Adrenal gland (tissue), 12 donors: ENCODE data around the gene BTBD1. TPM values are rescaled to one million over a fixed set of nuclear protein-coding genes. Genes with fewer than 3 reads are reported as not detected.

Experiments used
- DNase-seq, 7 donors: peaks; one replicate each; pipeline ENCODE4 v3.0.0-alpha.2; 2019 to 2020
- H3K27ac ChIP-seq, 5 donors: fragments of 200-600 bp; sonication (generic) in 4 of 5; 1 replicate in 3 of 5; 2 replicates in 2 of 5; pipeline versions ENCODE4 v1.5.1 to v1.8.0; 2016 to 2020; ENCODE audit warnings: mild to moderate bottlenecking in 1 of 5
- H3K27me3 ChIP-seq: fragments of 200-600 bp; 2 replicates; pipeline ENCODE4 v1.8.0; 2021
- H3K36me3 ChIP-seq, 2 donors: fragments of 200-600 bp; replicated peaks in 1 of 2; 1 replicate in 1 of 2; 2 replicates in 1 of 2; pipeline versions ENCODE4 v1.5.1 to v1.8.0; 2018 to 2022
- H3K4me1 ChIP-seq, 2 donors: fragments of 200-600 bp; replicated peaks in 1 of 2; 1 replicate in 1 of 2; 2 replicates in 1 of 2; pipeline versions ENCODE4 v1.5.1 to v1.8.0; 2018 to 2021
- H3K4me3 ChIP-seq, 4 donors: fragments of 200-600 bp; sonication (generic) in 3 of 4; one replicate each; pipeline ENCODE4 v1.5.1; 2016 to 2018
- H3K9me3 ChIP-seq, 3 donors: fragments of 200-600 bp; sonication (generic) in 1 of 3; replicated peaks in 1 of 3; 1 replicate in 2 of 3; 2 replicates in 1 of 3; pipeline versions ENCODE4 v1.5.1 to v1.8.0; 2016 to 2021
- POLR2A ChIP-seq, 2 donors: fragments of 450-650 bp; IDR thresholded peaks; one replicate each; pipeline ENCODE4 v1.6.1; 2017; ENCODE audit warnings: antibody characterized with exemption in 2 of 2, mild to moderate bottlenecking in 2 of 2, moderate library complexity in 1 of 2
- WGBS, 4 donors: extraction: QIAGEN DNeasy Blood & Tissue Kit in 2 of 4; methylation state at CpG; one replicate each; pipeline versions ENCODE4 v1.1.5 to v1.1.7; 2013 to 2017; 5-methylcytosine and 5-hydroxymethylcytosine counted together
- intact Hi-C, 2 donors: fragments of 100-400 bp; cut with DNase I; formaldehyde crosslinking; loops; one replicate each; pipeline versions ENCODE4 v1.14.1 to v1.15.0; 2022 to 2023
- microRNA-seq, 3 donors: library from miRNA; unstranded; fragments of <30 nt; microRNA quantifications; one replicate each; pipeline ENCODE4, GENCODE V29; 2017 to 2020
- polyA plus RNA-seq, 3 donors: library from polyadenylated mRNA; stranded (reverse); fragments of 200-250 nt in 2 of 3; fragments of 350-450 nt in 1 of 3; fragmentation: Illumina TruSeq in 1 of 3; extraction: RNeasy Lipid Tissue Mini Kit (QIAGEN cat#74804) in 1 of 3; gene quantifications; one replicate each; pipeline ENCODE4 v1.2.3, GENCODE V29; 2013 to 2014
- small RNA-seq, 2 donors: library from RNA; depleted of rRNA; stranded (forward); fragments of <200 nt; gene quantifications; one replicate each; pipeline ENCODE3, GENCODE V24; 2016
- total RNA-seq, 9 donors: library from RNA; depleted of rRNA in 4 of 9; stranded (reverse); fragments of >200 nt in 4 of 9; fragments of 120-200 nt in 1 of 9; fragmentation: NEBNext Ultra II Directional in 1 of 9; extraction: Animal tissue kit (Norgen Biotek cat#: 25700) in 1 of 9; gene quantifications; one replicate each; pipeline versions ENCODE4 v1.1.0 to v1.2.4, GENCODE V29; 2013 to 2023
- TF ChIP-seq, protein P1 (sequence below), 6 experiments: fragments of 450-650 bp in 4 of 6; fragments of 200-600 bp in 2 of 6; sonication (generic) in 1 of 6; IDR thresholded peaks; 1 replicate in 5 of 6; 2 replicates in 1 of 6; pipeline versions ENCODE4 v1.5.1 to v1.8.0; 2016 to 2021; ENCODE audit warnings: antibody characterized with exemption in 6 of 6, mild to moderate bottlenecking in 2 of 6, moderate library complexity in 1 of 6
- donor health status: healthy with polysubstance abuse.
- donor health status: Bipolar disorder and iron deficiency.
- donor health status: DM: yes; HTN: yes; CAD: no.
- donor health status: DM: no; HTN: no; CAD: no.
- donor health status: DM: no; HTN: no; CAD: no.
- donor health status: DM: yes; HTN: yes; CAD: no.

The BTBD1 gene
- total and polyA plus RNA-seq, 12 donors: 7.2 to 72.6 (median 49.7) TPM

DNA sequence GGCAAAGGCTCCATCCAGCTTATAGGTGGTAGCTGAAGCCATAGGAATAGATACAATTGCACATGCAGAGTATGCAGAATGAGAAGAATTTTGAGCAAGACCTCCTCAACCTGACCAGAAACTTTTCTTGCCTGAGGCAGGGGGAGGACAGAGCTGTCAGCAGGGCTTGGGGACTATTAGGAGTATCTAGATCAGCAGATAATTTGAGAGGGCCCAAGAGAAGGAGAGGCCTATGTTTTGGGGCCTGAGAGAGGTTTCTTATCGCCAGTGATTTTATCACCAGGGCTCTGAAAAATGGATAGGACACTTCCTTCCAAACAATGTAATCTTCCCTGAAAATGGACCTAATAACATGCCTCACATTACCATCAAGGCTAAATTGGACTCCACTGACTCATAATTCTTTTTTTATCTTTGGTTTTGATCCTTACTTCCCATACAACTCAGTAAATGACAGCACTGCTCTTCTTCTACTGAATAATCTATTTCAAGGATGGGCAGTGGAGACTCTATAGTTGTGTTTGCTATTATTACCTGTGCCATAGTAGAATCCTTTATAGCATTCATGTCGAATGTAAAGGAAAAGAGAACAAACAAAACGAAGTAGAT is 96.9 kb downstream of the BTBD1 start:
- no peak for DNase-seq
- intact Hi-C loops: no loop called here
- no peaks in the 10 kb centered on the region for H3K9me3 ChIP-seq
- H3K27me3 ChIP-seq: no peaks in the 10 kb centered on the region
- H3K27ac ChIP-seq: peak overlapping the region in 3 of 5 donors; percentile 54 to 73 (median 65)
- H3K4me1 ChIP-seq: peaks cover 20 to 24% of the 10 kb centered on the region in 2 donors
- no peak overlapping the region for H3K4me3 ChIP-seq
- no peak for TF ChIP-seq POLR2A (IDR thresholded peaks at IDR 0.05)
- TF ChIP-seq, protein P1, sequence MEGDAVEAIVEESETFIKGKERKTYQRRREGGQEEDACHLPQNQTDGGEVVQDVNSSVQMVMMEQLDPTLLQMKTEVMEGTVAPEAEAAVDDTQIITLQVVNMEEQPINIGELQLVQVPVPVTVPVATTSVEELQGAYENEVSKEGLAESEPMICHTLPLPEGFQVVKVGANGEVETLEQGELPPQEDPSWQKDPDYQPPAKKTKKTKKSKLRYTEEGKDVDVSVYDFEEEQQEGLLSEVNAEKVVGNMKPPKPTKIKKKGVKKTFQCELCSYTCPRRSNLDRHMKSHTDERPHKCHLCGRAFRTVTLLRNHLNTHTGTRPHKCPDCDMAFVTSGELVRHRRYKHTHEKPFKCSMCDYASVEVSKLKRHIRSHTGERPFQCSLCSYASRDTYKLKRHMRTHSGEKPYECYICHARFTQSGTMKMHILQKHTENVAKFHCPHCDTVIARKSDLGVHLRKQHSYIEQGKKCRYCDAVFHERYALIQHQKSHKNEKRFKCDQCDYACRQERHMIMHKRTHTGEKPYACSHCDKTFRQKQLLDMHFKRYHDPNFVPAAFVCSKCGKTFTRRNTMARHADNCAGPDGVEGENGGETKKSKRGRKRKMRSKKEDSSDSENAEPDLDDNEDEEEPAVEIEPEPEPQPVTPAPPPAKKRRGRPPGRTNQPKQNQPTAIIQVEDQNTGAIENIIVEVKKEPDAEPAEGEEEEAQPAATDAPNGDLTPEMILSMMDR (IDR thresholded peaks at IDR 0.05): no peak
- H3K36me3 ChIP-seq: no peaks in the 10 kb centered on the region
- WGBS, 4 donors: 25 to 44% (median 36%) methylated on average over 3 of the region's 3 CpGs

DNA sequence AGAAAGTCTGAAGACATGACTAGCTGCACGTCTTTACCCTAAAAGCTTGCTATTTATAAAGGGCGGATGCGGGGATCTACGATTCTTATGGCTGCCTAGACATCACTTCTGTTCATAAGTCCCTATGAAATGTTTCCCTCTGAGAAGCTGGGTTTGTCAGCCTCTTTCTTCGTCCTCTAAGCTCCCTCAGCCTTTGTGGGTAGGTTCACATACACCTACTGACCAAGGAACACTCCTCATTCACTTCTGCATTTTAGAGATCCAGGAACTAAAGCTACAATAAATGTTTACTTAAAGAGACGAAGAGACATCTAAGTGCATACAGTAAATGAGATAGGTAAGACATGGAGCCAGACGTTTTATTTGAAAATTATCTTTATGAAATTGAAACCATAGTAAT is 97.7 kb downstream of the BTBD1 start:
- Histone ChIP-seq H3K36me3 (no peaks in the 10 kb centered on the region), H3K4me3 (no peak overlapping the region), H3K27ac (peak overlapping the region in 1 of 5 donors; percentile 73), H3K27me3 (no peaks in the 10 kb centered on the region), H3K4me1 (peaks cover 20 to 24% of the 10 kb centered on the region in 2 donors), H3K9me3 (no peaks in the 10 kb centered on the region)
- no peak for DNase-seq
- TF ChIP-seq, protein P1 (IDR thresholded peaks at IDR 0.05): no peak
- TF ChIP-seq POLR2A (IDR thresholded peaks at IDR 0.05): no peak
- 86 to 93% (median 91%) methylated on average over 7 of the region's 7 CpGs for WGBS, 4 donors
- intact Hi-C loops: no loop called here

DNA sequence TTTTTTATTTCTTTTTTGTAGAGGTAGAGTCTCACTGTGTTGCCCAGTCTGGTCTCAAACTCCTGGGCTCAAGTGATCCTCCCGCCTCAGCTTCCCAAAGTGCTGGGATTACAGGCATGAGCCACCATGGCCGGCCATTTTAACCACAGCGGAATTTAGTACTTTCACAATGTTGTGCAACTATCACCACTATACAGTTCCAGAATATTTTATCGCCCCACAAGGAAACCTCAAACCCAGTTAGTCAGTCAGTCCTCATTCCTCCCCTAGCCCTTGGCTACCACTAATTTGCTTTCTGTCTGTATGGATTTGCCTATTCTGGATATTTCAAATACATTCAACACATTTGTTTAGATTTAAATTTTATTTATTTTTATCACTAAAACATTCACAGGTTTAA is 99.0 kb downstream of the BTBD1 start:
- no peaks in the 10 kb centered on the region for H3K27me3 ChIP-seq
- no peak for DNase-seq
- no peaks in the 10 kb centered on the region for H3K36me3 ChIP-seq
- no peaks in the 10 kb centered on the region for H3K9me3 ChIP-seq
- peaks cover 20 to 24% of the 10 kb centered on the region in 2 donors for H3K4me1 ChIP-seq
- H3K4me3 ChIP-seq: no peak overlapping the region
- intact Hi-C loops: no loop called here
- H3K27ac ChIP-seq: no peak overlapping the region
- TF ChIP-seq POLR2A (IDR thresholded peaks at IDR 0.05): no peak
- TF ChIP-seq, protein P1 (IDR thresholded peaks at IDR 0.05): no peak
- WGBS, 4 donors: 80 to 87% (median 83%) methylated on average over 4 of the region's 4 CpGs

DNA sequence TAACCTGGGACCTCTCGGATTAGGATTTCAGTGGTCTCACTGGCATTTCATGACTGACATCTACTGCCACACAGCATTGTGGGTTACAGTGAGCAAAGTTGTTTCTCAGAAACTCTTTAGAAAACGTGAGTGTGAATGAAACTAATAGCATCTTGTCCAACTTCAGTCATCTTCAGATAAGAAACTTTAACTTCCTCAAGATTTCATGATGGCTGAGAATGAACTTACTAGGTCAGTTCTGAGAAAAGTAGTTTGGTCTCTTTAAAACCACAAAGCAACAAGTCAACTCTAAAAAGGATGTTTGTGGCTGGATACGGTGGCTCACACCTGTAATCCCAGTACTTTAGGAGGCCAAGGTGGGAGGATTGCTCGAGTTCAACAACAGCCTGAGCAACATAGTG is 100.4 kb downstream of the BTBD1 start:
- TF ChIP-seq, protein P1 (IDR thresholded peaks at IDR 0.05): no peak
- no peak for TF ChIP-seq POLR2A (IDR thresholded peaks at IDR 0.05)
- H3K27me3 ChIP-seq: no peaks in the 10 kb centered on the region
- H3K4me3 ChIP-seq: no peak overlapping the region
- 75 to 85% (median 78%) methylated on average over 4 of the region's 4 CpGs for WGBS, 4 donors
- intact Hi-C loops: no loop called here
- no peaks in the 10 kb centered on the region for H3K9me3 ChIP-seq
- H3K27ac ChIP-seq: no peak overlapping the region
- no peak for DNase-seq
- H3K4me1 ChIP-seq: peaks cover 20 to 22% of the 10 kb centered on the region in 2 donors
- H3K36me3 ChIP-seq: no peaks in the 10 kb centered on the region

Small RNAs within 50 kb of the gene (microRNA-seq; reads per million reads assigned to microRNA genes)
- gene MIR4515: 0 to 0.38 (median 0.28) reads per million in 3 donors

Small RNAs within 50 kb of the gene (small RNA-seq; reads per million reads assigned to genes)
- 0 reads per million in 2 donors for gene MIR4515

Other genes starting within 250 kb of the BTBD1 start
- gene HOMER2, start 114.5 kb downstream of the BTBD1 start, total RNA-seq: 10 to 100 TPM in 8 of 9 donors, 1 to 10 TPM in 1; 9.0 to 43.1 (median 26.0) TPM
- gene HOMER2, start 114.5 kb downstream of the BTBD1 start, polyA plus RNA-seq: 10 to 100 TPM in 2 of 3 donors, 1 to 10 TPM in 1; 6.5 to 12.6 (median 11.2) TPM
- gene RAMAC, start 81.0 kb downstream of the BTBD1 start, total RNA-seq: 10 to 100 TPM; 19.3 to 80.0 (median 21.9) TPM
- 10 to 100 TPM; 12.7 to 28.4 (median 16.1) TPM for gene RAMAC, start 81.0 kb downstream of the BTBD1 start, polyA plus RNA-seq
- 10 to 100 TPM in 8 of 9 donors, 1 to 10 TPM in 1; 7.8 to 27.0 (median 22.2) TPM for gene C15orf40, start 55.6 kb downstream of the BTBD1 start, total RNA-seq
- gene C15orf40, start 55.6 kb downstream of the BTBD1 start, polyA plus RNA-seq: 10 to 100 TPM; 22.4 to 28.2 (median 24.0) TPM
- 1 to 10 TPM in 8 of 9 donors, under 1 TPM in 1; 0.67 to 9.5 (median 5.4) TPM for gene TM6SF1, start 40.4 kb upstream of the BTBD1 start, total RNA-seq
- gene TM6SF1, start 40.4 kb upstream of the BTBD1 start, polyA plus RNA-seq: 1 to 10 TPM; 1.7 to 3.1 (median 2.2) TPM
- gene HDGFL3, start 140.6 kb upstream of the BTBD1 start, total RNA-seq: 10 to 100 TPM; 22.6 to 82.2 (median 56.8) TPM
- gene HDGFL3, start 140.6 kb upstream of the BTBD1 start, polyA plus RNA-seq: 10 to 100 TPM in 2 of 3 donors, 1 to 10 TPM in 1; 9.3 to 77.7 (median 25.2) TPM
- under 1 TPM in 7 of 9 donors, not detected in 2; 0.07 to 0.55 (median 0.19) TPM for gene BNC1, start 217.4 kb upstream of the BTBD1 start, total RNA-seq
- under 1 TPM in 2 of 3 donors, not detected in 1; 0.03 to 0.08 TPM for gene BNC1, start 217.4 kb upstream of the BTBD1 start, polyA plus RNA-seq